Ovary (tissue), 3 donors: ENCODE results near the gene MST1R.

ENCODE experiments used
- CTCF ChIP-seq, 3 donors: fragments of 450-650 bp in 2 of 3; fragments of 200-600 bp in 1 of 3; IDR thresholded peaks; one replicate each; pipeline versions ENCODE4 v1.5.1 to v1.8.0; 2016 to 2022; ENCODE audit warnings: antibody characterized with exemption in 3 of 3, mild to moderate bottlenecking in 1 of 3
- EP300 ChIP-seq: sonication (generic); formaldehyde crosslinking; IDR thresholded peaks from one replicate; pipeline ENCODE4 v1.6.1; 2017; ENCODE audit warnings: antibody characterized with exemption
- POLR2A ChIP-seq: fragments of 450-650 bp; IDR thresholded peaks from one replicate; pipeline ENCODE4 v1.6.1; 2017; ENCODE audit warnings: antibody characterized with exemption, mild to moderate bottlenecking, moderate library complexity
- donor health status: DM: no; HTN: no; CAD: no.

GRCh38 chr3:49912881-49913281, 9.2 kb upstream of the MST1R start:
- no peak for TF ChIP-seq EP300
- TF ChIP-seq CTCF (IDR thresholded peaks at IDR 0.05): no peak
- no peak for TF ChIP-seq POLR2A
